ENCODE measurements around the gene ADAM15.
A peak's percentile ranks its signal among the peaks of the same experiment; 100 is the strongest.

- TF ChIP-seq, protein P1, sequence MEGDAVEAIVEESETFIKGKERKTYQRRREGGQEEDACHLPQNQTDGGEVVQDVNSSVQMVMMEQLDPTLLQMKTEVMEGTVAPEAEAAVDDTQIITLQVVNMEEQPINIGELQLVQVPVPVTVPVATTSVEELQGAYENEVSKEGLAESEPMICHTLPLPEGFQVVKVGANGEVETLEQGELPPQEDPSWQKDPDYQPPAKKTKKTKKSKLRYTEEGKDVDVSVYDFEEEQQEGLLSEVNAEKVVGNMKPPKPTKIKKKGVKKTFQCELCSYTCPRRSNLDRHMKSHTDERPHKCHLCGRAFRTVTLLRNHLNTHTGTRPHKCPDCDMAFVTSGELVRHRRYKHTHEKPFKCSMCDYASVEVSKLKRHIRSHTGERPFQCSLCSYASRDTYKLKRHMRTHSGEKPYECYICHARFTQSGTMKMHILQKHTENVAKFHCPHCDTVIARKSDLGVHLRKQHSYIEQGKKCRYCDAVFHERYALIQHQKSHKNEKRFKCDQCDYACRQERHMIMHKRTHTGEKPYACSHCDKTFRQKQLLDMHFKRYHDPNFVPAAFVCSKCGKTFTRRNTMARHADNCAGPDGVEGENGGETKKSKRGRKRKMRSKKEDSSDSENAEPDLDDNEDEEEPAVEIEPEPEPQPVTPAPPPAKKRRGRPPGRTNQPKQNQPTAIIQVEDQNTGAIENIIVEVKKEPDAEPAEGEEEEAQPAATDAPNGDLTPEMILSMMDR (conservative IDR thresholded peaks at IDR 0.05; ENCODE audit: low read length) = peak; percentile 77
- no peak for TF ChIP-seq EZH2phosphoT487 (IDR thresholded peaks at IDR 0.05; ENCODE audit: borderline replicate concordance)
These were observed 11.7 kb downstream of the ADAM15 start for GRCh38 chr1:155062702-155063411.

Data from Loucy (cell line).